Measurements from ENCODE around the gene GRM4.

Gene GRM4

GRCh38 chr6:34096193-34096592 lies 49.7 kb downstream of the GRM4 start:
- no peak for TF ChIP-seq CTCF (IDR thresholded peaks at IDR 0.05)
- Histone ChIP-seq H3K36me3 (no peaks in the 10 kb centered on the region), H3K4me1 (ENCODE audit: control insufficient read depth in 1 of 2, insufficient read depth in 1 of 2, low read depth in 1 of 2, low read length in 1 of 2) (no peaks in the 10 kb centered on the region), H3K27ac (no peak overlapping the region), H3K9me3 (no peaks in the 10 kb centered on the region), H3K4me3 (ENCODE audit: low read depth in 1 of 2, low read length in 1 of 2) (no peak overlapping the region), H3K27me3 (peaks cover 26% of the 10 kb centered on the region)

GRCh38 chr6:34095741-34096140 lies 50.1 kb downstream of the GRM4 start:
- Histone ChIP-seq H3K27me3 (peaks cover 26% of the 10 kb centered on the region), H3K4me3 (ENCODE audit: low read depth in 1 of 2, low read length in 1 of 2) (no peak overlapping the region), H3K27ac (no peak overlapping the region), H3K4me1 (ENCODE audit: control insufficient read depth in 1 of 2, insufficient read depth in 1 of 2, low read depth in 1 of 2, low read length in 1 of 2) (no peaks in the 10 kb centered on the region), H3K36me3 (no peaks in the 10 kb centered on the region), H3K9me3 (no peaks in the 10 kb centered on the region)
- TF ChIP-seq CTCF (IDR thresholded peaks at IDR 0.05) = no peak

DNA sequence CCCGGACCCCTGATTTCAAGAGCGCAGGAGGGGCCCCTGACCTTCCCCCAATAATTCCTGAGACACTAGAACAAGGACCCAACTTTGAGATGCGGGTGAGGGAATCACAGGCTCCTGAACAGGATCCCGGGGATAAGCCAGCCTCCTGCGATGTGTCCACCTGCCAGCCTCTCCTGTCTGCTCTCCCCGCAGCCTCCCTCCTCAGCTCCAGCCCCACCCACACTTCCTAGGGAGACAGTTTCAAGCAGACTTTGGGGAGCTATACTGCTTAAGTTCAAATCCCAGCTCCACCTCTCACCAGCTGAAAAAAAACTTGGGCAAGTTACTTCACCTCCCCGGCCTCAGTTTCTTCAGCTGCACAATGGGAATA lies 50.8 kb downstream of the GRM4 start:
- Histone ChIP-seq H3K4me1 (ENCODE audit: control insufficient read depth in 1 of 2, insufficient read depth in 1 of 2, low read depth in 1 of 2, low read length in 1 of 2) (no peaks in the 10 kb centered on the region), H3K27me3 (peaks cover 26% of the 10 kb centered on the region), H3K4me3 (ENCODE audit: low read depth in 1 of 2, low read length in 1 of 2) (no peak overlapping the region), H3K27ac (no peak overlapping the region), H3K36me3 (no peaks in the 10 kb centered on the region), H3K9me3 (no peaks in the 10 kb centered on the region)
- TF ChIP-seq CTCF (IDR thresholded peaks at IDR 0.05) = no peak

DNA sequence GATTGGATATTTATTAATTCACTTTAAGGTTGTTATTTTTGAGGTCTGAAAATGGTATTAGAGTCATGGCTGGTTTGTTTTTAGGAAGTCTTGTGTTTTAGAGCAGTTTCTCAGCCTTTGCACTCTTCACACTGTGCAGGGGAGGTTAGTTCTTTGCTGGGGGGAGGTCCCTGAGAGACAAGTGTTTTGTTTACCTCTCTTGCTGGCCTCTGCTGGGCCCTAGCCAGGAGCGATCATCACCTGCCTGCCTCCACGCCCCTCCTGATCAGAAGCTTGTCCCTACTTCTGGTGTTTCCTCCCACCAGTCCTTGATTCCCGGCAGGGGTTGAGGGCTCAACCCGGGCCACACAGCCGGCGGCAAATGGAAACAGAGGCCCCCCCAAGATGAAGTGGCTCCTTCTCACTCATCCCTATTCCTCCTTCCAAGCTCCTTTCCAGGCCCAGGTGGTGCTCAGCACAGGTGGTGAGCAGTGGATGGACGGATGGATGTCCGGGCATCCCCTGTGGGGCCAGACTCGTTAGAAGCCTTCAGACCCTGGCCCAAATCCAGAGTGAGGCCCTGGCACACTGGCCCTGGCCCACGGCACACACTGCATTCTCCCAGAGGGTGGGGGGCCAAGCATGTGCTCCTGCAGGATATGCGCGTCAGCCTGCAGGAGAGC lies 51.3 kb downstream of the GRM4 start:
- Histone ChIP-seq H3K36me3 (no peaks in the 10 kb centered on the region), H3K9me3 (no peaks in the 10 kb centered on the region), H3K27ac (no peak overlapping the region), H3K4me1 (ENCODE audit: control insufficient read depth in 1 of 2, insufficient read depth in 1 of 2, low read depth in 1 of 2, low read length in 1 of 2) (no peaks in the 10 kb centered on the region), H3K27me3 (peaks cover 26% of the 10 kb centered on the region), H3K4me3 (ENCODE audit: low read depth in 1 of 2, low read length in 1 of 2) (no peak overlapping the region)
- no peak for TF ChIP-seq CTCF (IDR thresholded peaks at IDR 0.05)

DNA sequence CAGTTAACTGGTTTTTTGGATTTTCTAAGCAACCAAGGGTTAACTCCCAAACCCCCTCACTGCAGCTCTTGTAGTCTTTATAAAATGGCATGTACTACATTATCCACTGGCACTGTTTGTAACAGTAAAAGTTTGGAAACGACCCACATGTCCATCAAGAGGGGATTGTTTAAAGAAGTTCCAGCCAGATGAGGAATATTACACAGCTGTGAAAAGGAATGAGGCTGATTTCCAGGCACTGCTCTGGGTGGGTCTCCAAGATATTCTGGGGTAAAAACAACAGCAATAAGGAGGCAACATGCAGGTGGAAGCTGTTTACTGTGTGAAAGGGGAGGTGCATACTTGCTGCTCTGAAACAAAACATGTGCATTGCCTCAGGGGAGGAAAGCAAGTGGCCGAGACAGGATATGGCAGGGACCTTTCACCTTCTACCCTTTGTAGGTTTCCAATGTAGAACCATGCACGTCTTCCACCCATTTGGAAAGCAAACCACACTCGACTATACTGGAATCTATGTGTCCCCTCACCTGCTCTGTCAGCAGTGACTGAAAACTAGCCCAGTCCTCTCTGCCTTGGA lies 51.9 kb downstream of the GRM4 start:
- Histone ChIP-seq H3K36me3 (no peaks in the 10 kb centered on the region), H3K27me3 (peaks cover 26% of the 10 kb centered on the region)

More for the DNA sequence above, 51.9 kb downstream of the GRM4 start:
- H3K4me1 ChIP-seq (ENCODE audit: control insufficient read depth in 1 of 2, insufficient read depth in 1 of 2, low read depth in 1 of 2, low read length in 1 of 2) = no peaks in the 10 kb centered on the region
- H3K9me3 ChIP-seq = no peaks in the 10 kb centered on the region
- no peak overlapping the region for H3K27ac ChIP-seq
- H3K4me3 ChIP-seq (ENCODE audit: low read depth in 1 of 2, low read length in 1 of 2) = no peak overlapping the region
- no peak for TF ChIP-seq CTCF (IDR thresholded peaks at IDR 0.05)

Measured in neutrophil (primary cell).